BE2C (cell line): ENCODE data around the gene KIF26A.

Source experiments
- DNase-seq: peaks from one replicate; pipeline ENCODE4 v3.0.0-alpha.2; 2020
- H3K27me3 ChIP-seq: fragments of 250-450 bp; sonication (Bioruptor Pico); 2 replicates; pipeline ENCODE4 v1.5.1; 2020; ENCODE audit warnings: mild to moderate bottlenecking
- H3K36me3 ChIP-seq: fragments of 250-450 bp; sonication (Bioruptor Pico); 2 replicates; pipeline ENCODE4 v1.5.1; 2020; ENCODE audit warnings: mild to moderate bottlenecking
- H3K4me1 ChIP-seq: fragments of 250-450 bp; sonication (Bioruptor Pico); 2 replicates; pipeline ENCODE4 v1.5.1; 2020
- H3K4me3 ChIP-seq: 2 replicates; pipeline ENCODE4 v1.5.1; 2011; ENCODE audit warnings: low read depth, low read length
- H3K9me3 ChIP-seq: fragments of 250-450 bp; sonication (Bioruptor Pico); 2 replicates; pipeline ENCODE4 v1.5.1; 2020
- TF ChIP-seq, protein P1 (sequence below): IDR thresholded peaks from 2 replicates; pipeline ENCODE4 v1.5.1; 2012; ENCODE audit warnings: mild to moderate bottlenecking, low read depth, low read length

The KIF26A gene

DNA sequence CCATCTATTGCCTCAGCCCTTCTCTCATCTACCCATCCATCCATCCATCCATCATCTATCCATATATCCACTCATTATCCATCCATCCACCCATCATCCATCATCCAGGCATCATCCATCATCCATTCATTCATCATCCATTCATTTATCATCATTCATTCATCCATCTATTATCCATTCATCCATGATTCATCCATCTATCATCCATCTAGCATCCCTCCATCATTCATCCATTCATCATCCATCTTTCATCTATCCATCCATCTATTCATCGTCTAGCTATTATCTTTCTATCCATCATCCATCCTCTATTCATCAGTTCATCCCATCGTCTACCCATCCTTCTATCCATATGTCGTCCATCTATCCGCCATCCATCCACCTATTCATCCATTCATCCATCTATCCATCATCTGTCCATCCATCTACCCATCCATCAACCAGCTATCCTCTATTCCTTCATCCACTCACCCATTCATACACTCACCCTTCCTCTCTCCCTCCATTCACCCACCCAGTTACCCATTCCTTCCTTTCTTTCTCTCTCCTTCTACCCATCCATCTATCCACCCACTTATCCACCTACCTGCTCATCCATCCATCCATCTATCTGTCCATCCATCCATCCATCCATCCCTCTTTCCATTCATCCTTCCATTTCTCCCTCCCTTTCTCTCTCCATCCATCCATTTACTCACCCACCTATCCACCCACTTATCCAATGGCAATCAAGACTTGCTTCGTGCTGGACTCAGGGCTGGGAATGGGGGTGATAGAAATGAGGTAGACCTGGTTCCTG, 59.3 kb downstream of the KIF26A start:
- H3K27me3 ChIP-seq = no peaks in the 10 kb centered on the region
- TF ChIP-seq, protein P1, sequence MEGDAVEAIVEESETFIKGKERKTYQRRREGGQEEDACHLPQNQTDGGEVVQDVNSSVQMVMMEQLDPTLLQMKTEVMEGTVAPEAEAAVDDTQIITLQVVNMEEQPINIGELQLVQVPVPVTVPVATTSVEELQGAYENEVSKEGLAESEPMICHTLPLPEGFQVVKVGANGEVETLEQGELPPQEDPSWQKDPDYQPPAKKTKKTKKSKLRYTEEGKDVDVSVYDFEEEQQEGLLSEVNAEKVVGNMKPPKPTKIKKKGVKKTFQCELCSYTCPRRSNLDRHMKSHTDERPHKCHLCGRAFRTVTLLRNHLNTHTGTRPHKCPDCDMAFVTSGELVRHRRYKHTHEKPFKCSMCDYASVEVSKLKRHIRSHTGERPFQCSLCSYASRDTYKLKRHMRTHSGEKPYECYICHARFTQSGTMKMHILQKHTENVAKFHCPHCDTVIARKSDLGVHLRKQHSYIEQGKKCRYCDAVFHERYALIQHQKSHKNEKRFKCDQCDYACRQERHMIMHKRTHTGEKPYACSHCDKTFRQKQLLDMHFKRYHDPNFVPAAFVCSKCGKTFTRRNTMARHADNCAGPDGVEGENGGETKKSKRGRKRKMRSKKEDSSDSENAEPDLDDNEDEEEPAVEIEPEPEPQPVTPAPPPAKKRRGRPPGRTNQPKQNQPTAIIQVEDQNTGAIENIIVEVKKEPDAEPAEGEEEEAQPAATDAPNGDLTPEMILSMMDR = no peak
- no peaks in the 10 kb centered on the region for H3K36me3 ChIP-seq
- no peak overlapping the region for H3K4me3 ChIP-seq
- peaks cover 42% of the 10 kb centered on the region for H3K4me1 ChIP-seq
- no peak for DNase-seq
- H3K9me3 ChIP-seq = peaks cover 3% of the 10 kb centered on the region

DNA sequence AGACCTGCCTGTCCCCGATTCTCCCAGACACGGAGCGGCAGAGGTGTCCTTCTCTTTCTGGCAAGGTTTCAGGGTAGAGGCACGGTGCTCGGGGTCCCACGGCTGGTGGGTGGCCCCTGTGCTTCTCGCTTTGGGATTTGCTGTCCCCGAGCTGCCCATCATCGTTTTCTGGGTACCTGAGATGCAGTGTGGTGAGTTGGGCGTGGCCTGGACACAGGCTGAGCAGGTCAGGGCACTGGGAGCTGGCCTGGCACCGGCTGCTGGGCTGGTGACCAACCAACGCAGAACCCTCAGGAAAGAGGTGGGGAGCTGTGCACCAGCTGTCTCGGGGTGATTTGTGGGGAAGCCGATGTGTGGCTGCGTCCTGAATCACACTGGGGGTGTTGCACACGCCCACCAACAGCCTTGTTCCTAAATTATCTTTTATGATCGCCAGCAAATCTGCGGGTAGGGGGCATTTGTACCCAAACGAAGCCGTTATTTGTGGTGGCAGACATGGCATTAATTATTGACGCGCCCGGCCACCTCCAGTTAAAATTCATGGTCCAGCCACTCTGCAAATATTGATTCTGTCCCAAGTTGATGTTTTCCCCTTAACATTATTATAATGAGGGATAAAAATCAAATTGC, 61.0 kb downstream of the KIF26A start:
- TF ChIP-seq, protein P1 = no peak
- no peak for DNase-seq
- peaks cover 6% of the 10 kb centered on the region for H3K9me3 ChIP-seq
- no peak overlapping the region for H3K4me3 ChIP-seq
- no peaks in the 10 kb centered on the region for H3K36me3 ChIP-seq
- no peaks in the 10 kb centered on the region for H3K27me3 ChIP-seq
- H3K4me1 ChIP-seq = peaks cover 49% of the 10 kb centered on the region

DNA sequence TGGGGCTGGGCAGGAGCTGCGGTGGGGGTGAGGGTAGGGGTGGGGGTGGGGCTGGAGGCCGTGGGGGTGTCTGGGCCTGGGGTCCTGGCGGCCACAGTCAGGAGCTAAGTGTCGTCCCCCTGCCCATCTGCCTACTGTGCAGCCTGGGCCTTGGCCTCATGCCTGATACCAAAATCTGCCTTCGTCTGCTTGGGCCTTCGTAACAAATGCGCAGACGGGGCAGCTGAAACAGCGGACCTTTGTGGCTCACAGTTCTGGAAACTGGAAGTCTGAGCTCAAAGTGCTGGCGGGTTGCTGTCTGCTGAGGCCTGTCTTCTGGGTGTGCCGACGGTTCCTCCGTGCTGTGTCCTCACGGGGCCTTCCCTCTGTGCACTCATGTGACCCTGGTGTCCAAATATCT, 61.7 kb downstream of the KIF26A start:
- TF ChIP-seq, protein P1 = no peak
- no peak for DNase-seq
- Histone ChIP-seq H3K4me1 (peaks cover 49% of the 10 kb centered on the region), H3K4me3 (no peak overlapping the region), H3K36me3 (no peaks in the 10 kb centered on the region), H3K27me3 (no peaks in the 10 kb centered on the region), H3K9me3 (peaks cover 6% of the 10 kb centered on the region)

DNA sequence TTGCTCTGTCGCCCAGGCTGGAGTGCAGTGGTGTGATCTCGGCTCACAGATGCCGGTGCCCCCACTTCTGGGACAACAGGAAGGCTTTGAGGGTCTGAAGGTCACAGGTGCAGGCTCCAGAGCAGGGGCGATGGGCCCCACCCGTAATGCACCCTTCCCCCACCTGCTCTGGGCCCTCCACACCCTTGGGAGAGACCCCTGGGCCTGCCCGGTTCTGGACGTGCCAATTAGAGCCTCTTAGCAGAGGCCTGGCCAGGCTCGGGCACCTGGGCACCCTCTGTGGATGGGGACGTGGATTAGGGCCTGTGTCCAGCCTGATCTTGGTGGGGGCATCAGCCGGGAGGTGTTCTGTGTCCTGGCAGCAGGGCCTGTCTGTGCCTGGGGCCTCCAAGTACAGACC, 62.2 kb downstream of the KIF26A start:
- no peaks in the 10 kb centered on the region for H3K27me3 ChIP-seq
- TF ChIP-seq, protein P1 = no peak

DNA sequence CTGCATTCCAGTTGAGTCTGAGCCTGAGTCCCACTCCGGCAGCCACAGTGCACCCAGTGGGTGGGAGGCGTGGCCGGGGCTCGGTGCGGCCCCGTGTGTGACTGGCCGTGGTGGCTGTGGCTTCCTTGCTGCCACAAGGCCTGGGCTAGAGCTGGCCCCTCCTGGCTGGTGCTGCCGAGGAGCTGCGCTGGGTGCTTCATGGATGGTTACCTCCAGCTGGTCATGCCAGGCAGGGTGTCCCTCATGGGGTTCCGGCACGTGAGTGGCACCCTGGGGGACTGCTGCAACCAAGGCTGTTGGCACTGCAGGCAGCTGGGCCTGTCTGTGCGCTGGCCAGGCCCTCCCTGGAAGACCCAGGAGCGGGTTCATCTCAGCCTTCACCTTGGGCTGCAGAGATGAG, 62.7 kb downstream of the KIF26A start:
- Histone ChIP-seq H3K9me3 (peaks cover 6% of the 10 kb centered on the region), H3K36me3 (no peaks in the 10 kb centered on the region), H3K27me3 (no peaks in the 10 kb centered on the region), H3K4me3 (no peak overlapping the region), H3K4me1 (peaks cover 47% of the 10 kb centered on the region)
- TF ChIP-seq, protein P1 = no peak
- no peak for DNase-seq

More for the DNA sequence above, 62.2 kb downstream of the KIF26A start:
- Histone ChIP-seq H3K4me1 (peaks cover 47% of the 10 kb centered on the region), H3K9me3 (peaks cover 6% of the 10 kb centered on the region), H3K4me3 (no peak overlapping the region), H3K36me3 (no peaks in the 10 kb centered on the region)
- DNase-seq = no peak

DNA sequence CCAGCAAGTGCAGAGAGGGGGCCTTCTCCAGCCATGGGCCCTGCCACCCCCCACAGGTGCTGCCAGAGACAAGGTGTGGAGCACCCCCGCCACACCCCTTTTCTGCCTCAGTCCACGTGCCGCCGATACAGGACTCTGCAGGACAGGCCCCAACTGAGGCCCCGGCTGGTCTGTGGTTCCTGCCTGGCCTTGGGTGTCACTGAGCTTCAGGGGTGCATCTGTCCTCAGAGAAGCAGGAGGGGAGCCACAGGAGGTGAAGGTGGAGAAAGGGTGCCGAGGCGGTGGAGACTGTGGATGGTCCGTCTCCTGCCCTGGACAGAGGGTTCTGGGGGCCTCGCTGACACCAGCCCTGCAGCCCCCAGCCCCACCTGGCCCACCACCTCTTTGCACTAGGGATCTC, 63.1 kb downstream of the KIF26A start:
- H3K9me3 ChIP-seq = peaks cover 6% of the 10 kb centered on the region
- no peak overlapping the region for H3K4me3 ChIP-seq
- no peaks in the 10 kb centered on the region for H3K36me3 ChIP-seq
- DNase-seq = no peak
- peaks cover 49% of the 10 kb centered on the region for H3K4me1 ChIP-seq
- no peaks in the 10 kb centered on the region for H3K27me3 ChIP-seq
- TF ChIP-seq, protein P1 = no peak
